K562 (cell line): Measurements from ENCODE around the gene DLGAP1. TPM values are rescaled to one million over a fixed set of nuclear protein-coding genes. Genes with fewer than 3 reads are reported as not detected.

Source experiments
- BHLHE40 ChIP-seq: IDR thresholded peaks from 2 replicates; pipeline ENCODE4 v1.6.1; 2011; ENCODE audit warnings: low read length, improper control_type of control experiment
- HOXB6 ChIP-seq: fragments of 250-450 bp; sonication (Bioruptor Pico); IDR thresholded peaks from 2 replicates; pipeline ENCODE4 v1.5.1; 2022; ENCODE audit warnings: mild to moderate bottlenecking, borderline replicate concordance
- IRF2 ChIP-seq: sonication (generic); formaldehyde crosslinking; IDR thresholded peaks from 2 replicates; pipeline ENCODE4 v1.8.1; 2022; ENCODE audit warnings: mild to moderate bottlenecking, missing genetic modification reagents
- KLF13 ChIP-seq: fragments of 450-650 bp; IDR thresholded peaks from 2 replicates; pipeline ENCODE4 v1.6.1; 2016; ENCODE audit warnings: missing genetic modification characterization, low read depth, mild to moderate bottlenecking, missing compliant biosample characterization, moderate library complexity, borderline replicate concordance
- MEIS2 ChIP-seq: fragments of 450-650 bp; IDR thresholded peaks from 2 replicates; pipeline ENCODE4 v1.6.1; 2014; ENCODE audit warnings: mild to moderate bottlenecking; ENCODE audit not compliant: partially characterized antibody
- MXI1 ChIP-seq: IDR thresholded peaks from 2 replicates; pipeline ENCODE4 v1.6.1; 2011; ENCODE audit warnings: low read depth, mild to moderate bottlenecking, improper control_type of control experiment, low read length
- NFIX ChIP-seq: fragments of 250-450 bp; sonication (Bioruptor Pico); IDR thresholded peaks from 2 replicates; pipeline ENCODE4 v1.4.0; 2020; ENCODE audit warnings: low read depth, mild to moderate bottlenecking, moderate library complexity
- PHF8 ChIP-seq: fragments of 200-600 bp; sonication (generic); IDR thresholded peaks from 2 replicates; pipeline ENCODE4 v1.6.1; 2012; ENCODE audit warnings: mixed run types, mild to moderate bottlenecking, inconsistent platforms, low read length, moderate library complexity, borderline replicate concordance
- RBM15 ChIP-seq: fragments of 200-400 bp; formaldehyde crosslinking; IDR thresholded peaks from 2 replicates; pipeline ENCODE4 v1.6.1; 2018; ENCODE audit warnings: mild to moderate bottlenecking, low read length, moderate library complexity; ENCODE audit not compliant: insufficient read depth
- RFX1 ChIP-seq: fragments of 450-650 bp; IDR thresholded peaks from 2 replicates; pipeline ENCODE4 v1.6.1; 2016; ENCODE audit warnings: mild to moderate bottlenecking, moderate library complexity
- SAFB ChIP-seq: fragments of 200-400 bp; formaldehyde crosslinking; IDR thresholded peaks from 2 replicates; pipeline ENCODE4 v1.6.1; 2017; ENCODE audit warnings: low read depth, low read length, borderline replicate concordance
- SMARCE1 ChIP-seq: fragments of 450-650 bp; IDR thresholded peaks from 2 replicates; pipeline ENCODE4 v1.7.1; 2016; ENCODE audit warnings: mild to moderate bottlenecking
- ZBTB7A ChIP-seq: IDR thresholded peaks from 2 replicates; pipeline ENCODE4 v1.6.1; 2011; ENCODE audit warnings: low read depth, mild to moderate bottlenecking, low read length, moderate library complexity, borderline replicate concordance; ENCODE audit not compliant: control insufficient read depth
- ZKSCAN1 ChIP-seq: fragments of 150-350 bp; IDR thresholded peaks from 2 replicates; pipeline ENCODE4 v1.6.1; 2016; ENCODE audit warnings: low read depth, low read length
- polyA plus RNA-seq, 8 experiments: library from polyadenylated mRNA; depleted of rRNA in 4 of 8; stranded (reverse) in 5 of 8; unstranded in 3 of 8; fragments of >200 nt; fragmentation: Nextera tagmentation in 2 of 8; fragmentation: Illumina TruSeq in 1 of 8; extraction: Ambion mirVana in 2 of 8; extraction: Trizol in 1 of 8; gene quantifications; 2 replicates each; pipeline versions ENCODE4 v1.2.1 to v1.2.3, GENCODE V29; 2011 to 2014; ENCODE audit warnings: inconsistent platforms in 1 of 8, missing spikeins in 1 of 8
- total RNA-seq, 7 experiments: library from RNA; depleted of rRNA in 6 of 7; stranded (reverse); fragments of >200 nt in 6 of 7; fragmentation: Illumina TruSeq in 2 of 7; extraction: Trizol in 2 of 7; gene quantifications; 2 replicates each; pipeline versions ENCODE4 v1.2.1 to v1.2.3, GENCODE V29; 2011 to 2021; ENCODE audit warnings: low replicate concordance in 1 of 7
- TF ChIP-seq, protein P1 (sequence below), 2 experiments: fragments of 450-650 bp; IDR thresholded peaks; 2 replicates each; pipeline ENCODE4 v1.6.1; 2016
- TF ChIP-seq, protein P2 (sequence below): fragments of 450-650 bp; formaldehyde crosslinking; IDR thresholded peaks from 2 replicates; pipeline ENCODE4 v1.4.0; 2020; ENCODE audit warnings: mild to moderate bottlenecking, mixed read lengths
- TF ChIP-seq, protein P3 (sequence below), 3 experiments: IDR thresholded peaks in 2 of 3; conservative IDR thresholded peaks in 1 of 3; 2 replicates each; pipeline ENCODE4 v1.5.1; 2011 to 2012; ENCODE audit warnings: low read length in 3 of 3, mild to moderate bottlenecking in 3 of 3, control low read depth in 2 of 3, improper control_type of control experiment in 1 of 3, inconsistent platforms in 1 of 3, low read depth in 1 of 3, mixed read lengths in 1 of 3, moderate library complexity in 1 of 3; ENCODE audit not compliant: insufficient read depth in 2 of 3
- TF ChIP-seq, protein P4 (sequence below), 2 experiments: IDR thresholded peaks; 2 replicates each; pipeline ENCODE4 v1.6.1; 2012; ENCODE audit warnings: improper control_type of control experiment in 2 of 2, low read depth in 2 of 2, low read length in 2 of 2, borderline replicate concordance in 1 of 2

DLGAP1 gene
- total and polyA plus RNA-seq, 9 of the 15 experiments (the other 6 are each of a cell fraction or from before 2014, with no cell fraction given): 0.04 to 0.22 (median 0.08) TPM

DNA sequence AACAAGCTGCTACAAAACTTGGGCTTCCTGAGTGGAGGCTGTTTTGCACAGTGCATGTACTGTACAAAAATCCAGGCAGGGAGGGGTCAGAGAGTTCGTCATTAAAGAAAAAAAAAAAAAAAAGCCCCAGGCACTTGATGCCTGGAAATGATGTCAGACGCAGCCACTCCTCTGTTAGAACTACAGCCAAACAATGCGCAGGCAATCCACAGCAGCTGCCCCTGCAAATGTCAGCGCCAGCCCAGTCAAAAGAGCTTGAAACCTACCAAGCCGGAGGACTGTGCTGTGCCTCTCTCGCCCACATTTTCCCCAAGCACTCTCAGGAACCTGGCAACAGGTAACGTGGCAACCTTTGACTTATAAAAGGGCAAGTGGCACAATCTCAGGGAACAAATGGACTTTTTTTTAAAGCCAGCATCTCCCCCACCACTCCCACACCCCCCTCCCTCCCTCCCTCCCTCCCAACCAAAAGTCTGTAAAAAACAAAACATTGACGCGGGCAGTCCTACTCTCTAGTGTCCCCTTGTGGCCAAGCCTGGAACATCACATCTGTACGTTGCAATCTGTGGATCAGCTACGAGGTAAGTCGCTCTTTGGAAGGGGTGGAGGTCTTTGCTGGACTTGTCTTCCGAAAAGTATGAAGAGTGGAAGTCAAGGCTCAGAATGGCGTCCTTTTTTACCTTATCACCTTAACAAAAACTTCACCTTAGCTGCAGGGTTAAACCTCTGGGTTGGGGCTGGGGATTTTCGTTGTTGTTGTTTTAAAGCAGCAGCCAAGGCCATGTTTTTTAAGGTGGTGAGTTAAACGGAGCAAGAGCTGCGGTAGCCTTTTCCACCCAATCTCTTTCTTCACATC is 861.0 kb downstream of the DLGAP1 start (continued):
- TF ChIP-seq KLF13 (tag): no peak
- TF ChIP-seq, protein P1, sequence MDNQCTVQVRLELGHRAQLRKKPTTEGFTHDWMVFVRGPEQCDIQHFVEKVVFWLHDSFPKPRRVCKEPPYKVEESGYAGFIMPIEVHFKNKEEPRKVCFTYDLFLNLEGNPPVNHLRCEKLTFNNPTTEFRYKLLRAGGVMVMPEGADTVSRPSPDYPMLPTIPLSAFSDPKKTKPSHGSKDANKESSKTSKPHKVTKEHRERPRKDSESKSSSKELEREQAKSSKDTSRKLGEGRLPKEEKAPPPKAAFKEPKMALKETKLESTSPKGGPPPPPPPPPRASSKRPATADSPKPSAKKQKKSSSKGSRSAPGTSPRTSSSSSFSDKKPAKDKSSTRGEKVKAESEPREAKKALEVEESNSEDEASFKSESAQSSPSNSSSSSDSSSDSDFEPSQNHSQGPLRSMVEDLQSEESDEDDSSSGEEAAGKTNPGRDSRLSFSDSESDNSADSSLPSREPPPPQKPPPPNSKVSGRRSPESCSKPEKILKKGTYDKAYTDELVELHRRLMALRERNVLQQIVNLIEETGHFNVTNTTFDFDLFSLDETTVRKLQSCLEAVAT (IDR thresholded peaks at IDR 0.05): no peak
- TF ChIP-seq HOXB6 (CRISPR knock-in tag): no peak
- peak; percentile 34; the same call in 1 of the 2 replicates for TF ChIP-seq ZKSCAN1
- TF ChIP-seq, protein P2, sequence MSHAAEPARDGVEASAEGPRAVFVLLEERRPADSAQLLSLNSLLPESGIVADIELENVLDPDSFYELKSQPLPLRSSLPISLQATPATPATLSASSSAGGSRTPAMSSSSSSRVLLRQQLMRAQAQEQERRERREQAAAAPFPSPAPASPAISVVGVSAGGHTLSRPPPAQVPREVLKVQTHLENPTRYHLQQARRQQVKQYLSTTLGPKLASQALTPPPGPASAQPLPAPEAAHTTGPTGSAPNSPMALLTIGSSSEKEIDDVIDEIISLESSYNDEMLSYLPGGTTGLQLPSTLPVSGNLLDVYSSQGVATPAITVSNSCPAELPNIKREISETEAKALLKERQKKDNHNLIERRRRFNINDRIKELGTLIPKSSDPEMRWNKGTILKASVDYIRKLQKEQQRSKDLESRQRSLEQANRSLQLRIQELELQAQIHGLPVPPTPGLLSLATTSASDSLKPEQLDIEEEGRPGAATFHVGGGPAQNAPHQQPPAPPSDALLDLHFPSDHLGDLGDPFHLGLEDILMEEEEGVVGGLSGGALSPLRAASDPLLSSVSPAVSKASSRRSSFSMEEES: no peak
- no peak for TF ChIP-seq SMARCE1
- TF ChIP-seq NFIX (CRISPR knock-in tag): no peak
- TF ChIP-seq, protein P3, sequence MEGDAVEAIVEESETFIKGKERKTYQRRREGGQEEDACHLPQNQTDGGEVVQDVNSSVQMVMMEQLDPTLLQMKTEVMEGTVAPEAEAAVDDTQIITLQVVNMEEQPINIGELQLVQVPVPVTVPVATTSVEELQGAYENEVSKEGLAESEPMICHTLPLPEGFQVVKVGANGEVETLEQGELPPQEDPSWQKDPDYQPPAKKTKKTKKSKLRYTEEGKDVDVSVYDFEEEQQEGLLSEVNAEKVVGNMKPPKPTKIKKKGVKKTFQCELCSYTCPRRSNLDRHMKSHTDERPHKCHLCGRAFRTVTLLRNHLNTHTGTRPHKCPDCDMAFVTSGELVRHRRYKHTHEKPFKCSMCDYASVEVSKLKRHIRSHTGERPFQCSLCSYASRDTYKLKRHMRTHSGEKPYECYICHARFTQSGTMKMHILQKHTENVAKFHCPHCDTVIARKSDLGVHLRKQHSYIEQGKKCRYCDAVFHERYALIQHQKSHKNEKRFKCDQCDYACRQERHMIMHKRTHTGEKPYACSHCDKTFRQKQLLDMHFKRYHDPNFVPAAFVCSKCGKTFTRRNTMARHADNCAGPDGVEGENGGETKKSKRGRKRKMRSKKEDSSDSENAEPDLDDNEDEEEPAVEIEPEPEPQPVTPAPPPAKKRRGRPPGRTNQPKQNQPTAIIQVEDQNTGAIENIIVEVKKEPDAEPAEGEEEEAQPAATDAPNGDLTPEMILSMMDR (IDR thresholded peaks at IDR 0.05 in 2 of 3, conservative IDR thresholded peaks at IDR 0.05 in 1 of 3; ENCODE audit: insufficient read depth in 2 of 3, low read depth in 1 of 3, low read length in 3 of 3): peak; percentile 87 to 94 (median 90)
- peak; percentile 43; the same call in 1 of the 2 replicates for TF ChIP-seq PHF8
- TF ChIP-seq RFX1: no peak
- TF ChIP-seq IRF2 (CRISPR knock-in tag): no peak
- peak; percentile 30; the same call in 1 of the 2 replicates for TF ChIP-seq MXI1
- TF ChIP-seq, protein P4, sequence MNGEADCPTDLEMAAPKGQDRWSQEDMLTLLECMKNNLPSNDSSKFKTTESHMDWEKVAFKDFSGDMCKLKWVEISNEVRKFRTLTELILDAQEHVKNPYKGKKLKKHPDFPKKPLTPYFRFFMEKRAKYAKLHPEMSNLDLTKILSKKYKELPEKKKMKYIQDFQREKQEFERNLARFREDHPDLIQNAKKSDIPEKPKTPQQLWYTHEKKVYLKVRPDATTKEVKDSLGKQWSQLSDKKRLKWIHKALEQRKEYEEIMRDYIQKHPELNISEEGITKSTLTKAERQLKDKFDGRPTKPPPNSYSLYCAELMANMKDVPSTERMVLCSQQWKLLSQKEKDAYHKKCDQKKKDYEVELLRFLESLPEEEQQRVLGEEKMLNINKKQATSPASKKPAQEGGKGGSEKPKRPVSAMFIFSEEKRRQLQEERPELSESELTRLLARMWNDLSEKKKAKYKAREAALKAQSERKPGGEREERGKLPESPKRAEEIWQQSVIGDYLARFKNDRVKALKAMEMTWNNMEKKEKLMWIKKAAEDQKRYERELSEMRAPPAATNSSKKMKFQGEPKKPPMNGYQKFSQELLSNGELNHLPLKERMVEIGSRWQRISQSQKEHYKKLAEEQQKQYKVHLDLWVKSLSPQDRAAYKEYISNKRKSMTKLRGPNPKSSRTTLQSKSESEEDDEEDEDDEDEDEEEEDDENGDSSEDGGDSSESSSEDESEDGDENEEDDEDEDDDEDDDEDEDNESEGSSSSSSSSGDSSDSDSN (IDR thresholded peaks at IDR 0.05; ENCODE audit: borderline replicate concordance in 1 of 2, low read depth in 2 of 2, low read length in 2 of 2): peak; percentile 1 to 86; a peak in 3 of 4 replicates
- peak; percentile 62; the same call in 1 of the 2 replicates for TF ChIP-seq BHLHE40
- TF ChIP-seq SAFB: no peak
- peak; percentile 30; the same call in 1 of the 2 replicates for TF ChIP-seq ZBTB7A
- TF ChIP-seq RBM15: no peak
- TF ChIP-seq MEIS2: no peak
